Panc1 (cell line): ENCODE data around the gene ZCCHC4.

Source experiments
- CTCF ChIP-seq: fragments of 450-650 bp; IDR thresholded peaks from 2 replicates; pipeline ENCODE4 v1.5.1; 2017; ENCODE audit warnings: mild to moderate bottlenecking
- REST ChIP-seq, 2 experiments: IDR thresholded peaks; 2 replicates each; pipeline ENCODE4 v1.6.1; 2011 to 2012; ENCODE audit warnings: low read depth in 2 of 2, control low read depth in 1 of 2, low read length in 1 of 2, mild to moderate bottlenecking in 1 of 2, moderate library complexity in 1 of 2; ENCODE audit not compliant: insufficient read depth in 1 of 2
- TCF7L2 ChIP-seq: IDR thresholded peaks from 2 replicates; pipeline ENCODE4 v1.6.1; 2011; ENCODE audit warnings: mild to moderate bottlenecking, low read depth, low read length, inconsistent platforms

- TF ChIP-seq CTCF (no peak), REST (IDR thresholded peaks at IDR 0.05; ENCODE audit: insufficient read depth in 1 of 2, low read depth in 2 of 2, low read length in 1 of 2) (no peak), TCF7L2 (no peak)
These were observed 48.7 kb downstream of the ZCCHC4 start for GRCh38 chr4:25361253-25361652.
